Stomach (tissue), 9 donors: Measurements from ENCODE around the gene STAG3. TPM values are rescaled to one million over a fixed set of nuclear protein-coding genes. Genes with fewer than 3 reads are reported as not detected.

Experiments
- DNase-seq, 2 donors: peaks; one replicate each; pipeline versions ENCODE4 v3.0.0 to v3.0.0-alpha.2; 2013 to 2019
- H3K27ac ChIP-seq, 5 donors: fragments of 200-600 bp in 4 of 5; sonication (generic) in 4 of 5; one replicate each; pipeline ENCODE4 v1.5.1; 2013 to 2019; ENCODE audit warnings: mild to moderate bottlenecking in 1 of 5, moderate library complexity in 1 of 5
- H3K27me3 ChIP-seq, 3 donors: fragments of 200-600 bp; sonication (generic); one replicate each; pipeline ENCODE4 v1.5.1; 2017 to 2019; ENCODE audit warnings: mixed run types in 1 of 3
- H3K36me3 ChIP-seq, 4 donors: fragments of 200-600 bp; sonication (generic); 1 replicate in 3 of 4; 2 replicates in 1 of 4; pipeline ENCODE4 v1.5.1; 2016 to 2019
- H3K4me1 ChIP-seq, 4 donors: fragments of 200-600 bp; sonication (generic); one replicate each; pipeline ENCODE4 v1.5.1; 2016 to 2019
- H3K4me3 ChIP-seq, 4 donors: fragments of 200-600 bp; sonication (generic) in 3 of 4; one replicate each; pipeline ENCODE4 v1.5.1; 2016 to 2019; ENCODE audit warnings: mild to moderate bottlenecking in 1 of 4
- H3K9me3 ChIP-seq, 4 donors: fragments of 200-600 bp; sonication (generic); one replicate each; pipeline ENCODE4 v1.5.1; 2016 to 2019
- EP300 ChIP-seq: sonication (generic); formaldehyde crosslinking; IDR thresholded peaks from one replicate; pipeline ENCODE4 v1.6.1; 2017; ENCODE audit warnings: antibody characterized with exemption
- POLR2A ChIP-seq, 4 donors: fragments of 450-650 bp; IDR thresholded peaks; one replicate each; pipeline ENCODE4 v1.6.1; 2016; ENCODE audit warnings: antibody characterized with exemption in 4 of 4, control low read depth in 2 of 4, mild to moderate bottlenecking in 1 of 4, moderate library complexity in 1 of 4
- POLR2AphosphoS5 ChIP-seq, 3 donors: sonication (generic); formaldehyde crosslinking; IDR thresholded peaks; one replicate each; pipeline ENCODE4 v1.6.1; 2016; ENCODE audit warnings: antibody characterized with exemption in 3 of 3
- WGBS, 5 donors: extraction: QIAGEN DNeasy Blood & Tissue Kit in 3 of 5; methylation state at CpG; one replicate each; pipeline versions ENCODE4 v1.1.5 to v1.1.7; 2013 to 2018; 5-methylcytosine and 5-hydroxymethylcytosine counted together
- intact Hi-C: fragments of 100-400 bp; cut with DNase I; formaldehyde crosslinking; loops from one replicate; pipeline ENCODE4 v1.15.1; 2023; ENCODE audit warnings: low total_unique reads
- polyA plus RNA-seq, 3 donors: library from polyadenylated mRNA; stranded (reverse); fragments of 200-250 nt; gene quantifications; one replicate each; pipeline ENCODE4 v1.2.3, GENCODE V29; 2013
- total RNA-seq, 5 donors: library from RNA; depleted of rRNA; stranded (reverse); fragments of >200 nt; gene quantifications; one replicate each; pipeline versions ENCODE4 v1.1.0 to v1.2.3, GENCODE V29; 2014 to 2016
- TF ChIP-seq, protein P1 (sequence below), 7 experiments: fragments of 450-650 bp in 4 of 7; fragments of 200-600 bp in 3 of 7; sonication (generic) in 3 of 7; IDR thresholded peaks; one replicate each; pipeline ENCODE4 v1.5.1; 2016 to 2019; ENCODE audit warnings: antibody characterized with exemption in 7 of 7, control low read depth in 2 of 7, mild to moderate bottlenecking in 1 of 7
- donor health status: healthy with polysubstance abuse.
- donor health status: Bipolar disorder and iron deficiency.
- donor health status: healthy.

The STAG3 gene
- total and polyA plus RNA-seq, 8 donors: 0.50 to 8.8 (median 1.2) TPM; not detected in 4

DNA sequence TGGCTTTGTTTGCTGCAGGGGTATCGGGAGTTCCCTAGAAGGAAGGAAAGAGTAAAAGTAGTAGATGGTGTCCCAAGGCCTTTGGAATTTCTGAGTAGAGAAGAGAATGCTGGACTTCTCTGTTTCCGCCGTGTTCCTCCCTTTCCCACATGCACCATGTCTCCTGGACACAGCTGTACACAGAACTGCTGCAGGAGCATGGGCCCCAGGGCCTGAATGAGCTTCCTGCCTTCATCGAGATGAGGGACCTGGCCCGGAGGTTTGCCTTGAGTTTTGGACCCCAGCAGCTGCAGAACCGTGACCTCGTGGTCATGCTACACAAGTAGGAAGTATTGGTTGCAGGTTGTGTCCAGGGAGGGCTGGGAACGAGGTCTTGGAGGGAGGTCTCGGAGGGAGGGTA, 26.7 kb downstream of the STAG3 start:
- Histone ChIP-seq H3K36me3 (no peaks in the 10 kb centered on the region), H3K4me3 (no peak overlapping the region), H3K27ac (no peak overlapping the region), H3K4me1 (peaks cover 0 to 11% (median 5%) of the 10 kb centered on the region in 4 donors), H3K27me3 (peaks cover 0 to 11% (median 0%) of the 10 kb centered on the region in 3 donors), H3K9me3 (no peaks in the 10 kb centered on the region)
- intact Hi-C loops: no loop called here
- DNase-seq: no peak
- TF ChIP-seq POLR2A (IDR thresholded peaks at IDR 0.05) (no peak), EP300 (no peak), POLR2AphosphoS5 (IDR thresholded peaks at IDR 0.05) (no peak)
- TF ChIP-seq, protein P1, sequence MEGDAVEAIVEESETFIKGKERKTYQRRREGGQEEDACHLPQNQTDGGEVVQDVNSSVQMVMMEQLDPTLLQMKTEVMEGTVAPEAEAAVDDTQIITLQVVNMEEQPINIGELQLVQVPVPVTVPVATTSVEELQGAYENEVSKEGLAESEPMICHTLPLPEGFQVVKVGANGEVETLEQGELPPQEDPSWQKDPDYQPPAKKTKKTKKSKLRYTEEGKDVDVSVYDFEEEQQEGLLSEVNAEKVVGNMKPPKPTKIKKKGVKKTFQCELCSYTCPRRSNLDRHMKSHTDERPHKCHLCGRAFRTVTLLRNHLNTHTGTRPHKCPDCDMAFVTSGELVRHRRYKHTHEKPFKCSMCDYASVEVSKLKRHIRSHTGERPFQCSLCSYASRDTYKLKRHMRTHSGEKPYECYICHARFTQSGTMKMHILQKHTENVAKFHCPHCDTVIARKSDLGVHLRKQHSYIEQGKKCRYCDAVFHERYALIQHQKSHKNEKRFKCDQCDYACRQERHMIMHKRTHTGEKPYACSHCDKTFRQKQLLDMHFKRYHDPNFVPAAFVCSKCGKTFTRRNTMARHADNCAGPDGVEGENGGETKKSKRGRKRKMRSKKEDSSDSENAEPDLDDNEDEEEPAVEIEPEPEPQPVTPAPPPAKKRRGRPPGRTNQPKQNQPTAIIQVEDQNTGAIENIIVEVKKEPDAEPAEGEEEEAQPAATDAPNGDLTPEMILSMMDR (IDR thresholded peaks at IDR 0.05): no peak
- WGBS, 5 donors: 77 to 83% (median 80%) methylated on average over 8 to 9 of the region's 9 CpGs

DNA sequence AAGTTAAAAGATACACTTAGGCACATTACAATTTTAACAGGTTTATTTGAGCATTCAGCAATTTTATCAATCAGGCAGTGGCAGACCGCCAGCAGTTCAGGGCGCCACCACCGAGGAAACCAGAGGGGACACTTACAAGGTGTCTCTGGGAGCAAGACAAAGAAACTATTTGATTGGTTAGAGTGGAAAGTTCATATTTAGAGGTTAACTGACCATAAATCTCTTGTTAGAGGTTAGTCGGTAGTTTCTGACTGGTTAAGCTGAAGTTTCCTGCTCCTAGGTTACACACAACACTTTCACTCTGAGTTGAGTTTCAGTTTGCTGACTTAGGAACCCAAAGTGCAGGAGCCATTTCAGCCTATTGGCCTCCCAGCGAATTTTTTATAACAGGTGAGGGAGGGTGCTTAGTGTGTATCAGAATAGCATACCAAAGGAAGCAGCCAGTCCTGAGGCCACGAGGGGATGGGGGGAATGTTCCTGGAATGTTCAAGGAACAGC, 31.2 kb downstream of the STAG3 start:
- no peaks in the 10 kb centered on the region for H3K9me3 ChIP-seq
- 11 to 33% (median 17%) methylated on average over 6 of the region's 6 CpGs for WGBS, 5 donors
- TF ChIP-seq, protein P1 (IDR thresholded peaks at IDR 0.05): no peak
- TF ChIP-seq EP300: no peak
- TF ChIP-seq POLR2A (IDR thresholded peaks at IDR 0.05): no peak
- TF ChIP-seq POLR2AphosphoS5 (IDR thresholded peaks at IDR 0.05): no peak
- H3K27ac ChIP-seq: no peak overlapping the region
- H3K27me3 ChIP-seq: peaks cover 0 to 5% (median 0%) of the 10 kb centered on the region in 3 donors
- H3K4me1 ChIP-seq: peaks cover 0 to 11% (median 5%) of the 10 kb centered on the region in 4 donors
- H3K36me3 ChIP-seq: no peaks in the 10 kb centered on the region
- no peak overlapping the region for H3K4me3 ChIP-seq
- intact Hi-C loops: no loop called here
- DNase-seq: peak in 1 of 2 donors; percentile 56

DNA sequence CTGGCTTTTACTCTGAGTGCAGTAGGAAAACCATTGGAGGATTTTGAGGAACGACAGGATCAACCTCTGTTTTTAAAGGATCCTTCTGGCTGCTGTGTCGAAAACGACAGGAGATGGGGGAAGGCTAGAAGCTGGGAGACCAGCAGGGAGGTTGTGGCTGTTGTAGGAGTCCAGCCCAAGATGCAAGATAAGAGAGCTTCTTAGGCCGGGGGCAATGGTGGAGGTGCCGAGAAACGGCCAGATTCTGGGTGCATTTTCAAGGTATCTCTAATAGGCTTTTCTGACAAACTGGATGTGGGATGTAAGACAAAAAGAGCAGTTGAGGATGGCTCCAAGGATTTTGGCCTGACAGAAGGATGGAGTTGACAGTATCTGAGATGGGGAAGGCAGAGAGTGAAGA, 31.8 kb downstream of the STAG3 start:
- Histone ChIP-seq H3K36me3 (no peaks in the 10 kb centered on the region), H3K4me1 (peaks cover 0 to 11% (median 5%) of the 10 kb centered on the region in 4 donors), H3K4me3 (no peak overlapping the region), H3K27me3 (peaks cover 0 to 5% (median 0%) of the 10 kb centered on the region in 3 donors), H3K9me3 (no peaks in the 10 kb centered on the region), H3K27ac (no peak overlapping the region)
- TF ChIP-seq, protein P1 (IDR thresholded peaks at IDR 0.05): no peak
- no peak for TF ChIP-seq EP300
- TF ChIP-seq POLR2A (IDR thresholded peaks at IDR 0.05): no peak
- TF ChIP-seq POLR2AphosphoS5 (IDR thresholded peaks at IDR 0.05): no peak
- no peak for DNase-seq
- WGBS, 5 donors: 60 to 76% (median 65%) methylated on average over 6 of the region's 6 CpGs
- intact Hi-C loops: no loop called here

- DNase-seq: no peak
- H3K27me3 ChIP-seq: no peaks in the 10 kb centered on the region
- peaks cover 0 to 12% (median 5%) of the 10 kb centered on the region in 4 donors for H3K4me1 ChIP-seq
- TF ChIP-seq EP300 (no peak), POLR2A (IDR thresholded peaks at IDR 0.05) (no peak), POLR2AphosphoS5 (IDR thresholded peaks at IDR 0.05) (no peak)
- TF ChIP-seq, protein P1 (IDR thresholded peaks at IDR 0.05): no peak
- H3K9me3 ChIP-seq: no peaks in the 10 kb centered on the region
- no peaks in the 10 kb centered on the region for H3K36me3 ChIP-seq
- intact Hi-C loops: loop anchor here (10.0 kb wide), 1 partner anchor 76 kb away; no protein-coding TSS in a partner anchor
- H3K27ac ChIP-seq: no peak overlapping the region
- H3K4me3 ChIP-seq: no peak overlapping the region
- 68 to 83% (median 76%) methylated on average over 5 of the region's 5 CpGs for WGBS, 5 donors
These were observed 33.1 kb downstream of the STAG3 start for GRCh38 chr7:100210805-100211204.
